Activated T-helper 9 cell treated with anti-CD3 and anti-CD28 coated beads, Interleukin-2, amount 50 U/mL, for 16 hours (primary cell): ENCODE results near the gene NUP205.

Experiments used
- DNase-seq: peaks from one replicate; pipeline ENCODE4 v3.0.0-alpha.2; 2020; ENCODE audit warnings: low read depth

NUP205 gene

DNA sequence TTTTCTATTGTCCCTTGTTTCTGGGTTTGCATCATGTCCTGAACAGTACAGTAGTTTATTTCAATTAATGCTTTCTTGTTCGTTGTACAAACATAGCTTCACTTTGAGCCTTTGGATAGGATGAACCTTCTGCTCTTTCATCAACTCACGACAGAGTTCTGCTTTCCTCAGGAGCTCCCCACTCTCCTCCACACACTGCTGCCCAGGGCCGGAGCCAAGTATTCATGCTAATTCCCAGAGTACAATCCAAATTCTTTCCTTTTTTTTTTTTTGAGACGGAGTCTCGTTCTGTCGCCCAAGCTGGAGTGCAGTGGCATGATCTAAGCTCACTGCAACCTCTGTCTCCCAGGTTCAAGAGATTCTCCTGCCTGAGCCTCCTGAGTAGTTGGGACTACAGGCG, 7.5 kb upstream of the NUP205 start:
- DNase-seq: no peak

DNA sequence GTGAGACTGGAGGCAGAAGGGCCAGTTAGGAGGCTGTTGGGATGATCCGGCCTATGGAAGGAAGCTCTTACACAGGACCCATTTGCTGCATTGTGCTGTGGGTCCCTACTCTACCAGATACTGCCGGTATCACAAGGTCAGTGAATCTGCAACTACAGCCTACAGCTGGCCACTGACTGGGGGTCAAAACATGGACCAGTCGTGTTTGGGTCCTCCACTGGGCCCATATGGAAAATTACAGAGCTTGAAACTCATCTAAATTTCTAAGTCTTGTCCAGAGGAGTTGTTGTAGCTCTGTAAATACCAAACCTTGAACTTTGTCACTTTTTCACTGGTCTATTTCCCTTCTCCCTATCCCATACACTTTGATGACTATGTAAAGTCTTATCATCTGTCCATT, 5.6 kb upstream of the NUP205 start:
- DNase-seq: no peak

DNA sequence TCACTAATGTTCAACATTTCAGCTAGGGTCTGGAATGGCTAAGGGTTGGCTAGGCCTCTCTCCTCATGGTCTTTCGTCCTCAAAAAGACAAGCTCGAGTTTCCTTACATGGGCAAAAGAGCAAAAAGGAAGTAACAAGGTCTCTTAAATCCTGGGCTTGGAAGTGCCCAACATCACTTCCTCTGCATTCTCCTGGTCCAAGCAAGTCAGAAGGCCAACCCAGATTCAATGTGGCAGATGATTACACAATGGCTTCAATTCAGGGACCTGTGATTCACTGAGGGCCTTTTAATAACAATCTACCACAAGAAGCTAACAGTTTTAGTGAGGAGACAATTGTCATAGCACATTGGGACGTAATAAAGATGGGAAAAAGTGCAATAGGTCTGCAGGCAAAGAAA, 4.4 kb upstream of the NUP205 start:
- no peak for DNase-seq

- peak; percentile 44 for DNase-seq
These were observed 635 bp downstream of the NUP205 start for GRCh38 chr7:135558337-135558767.

- DNase-seq: no peak
These were observed 1.2 kb downstream of the NUP205 start for GRCh38 chr7:135558881-135559280.

GRCh38 chr7:135560631-135561030, 2.9 kb downstream of the NUP205 start:
- DNase-seq: no peak

DNA sequence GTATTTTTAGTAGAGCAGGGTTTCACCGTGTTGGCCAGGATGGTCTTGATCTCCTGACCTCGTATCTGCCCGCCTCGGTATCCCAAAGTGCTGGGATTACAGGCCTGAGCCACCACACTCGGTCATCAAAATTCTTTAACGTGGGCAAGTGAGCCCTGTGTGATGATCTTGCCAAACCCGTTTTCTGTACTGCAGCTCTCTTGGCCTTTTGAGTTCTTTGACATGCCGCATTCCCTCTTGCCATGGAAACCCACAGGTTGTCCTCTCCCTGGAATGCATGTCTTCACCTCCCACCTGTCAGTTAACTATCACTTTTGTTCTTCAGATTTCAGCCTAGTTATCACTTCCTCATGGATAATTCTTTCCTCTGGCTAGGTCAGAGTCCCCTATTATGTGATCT, 5.0 kb downstream of the NUP205 start:
- no peak for DNase-seq

- DNase-seq: no peak
These were observed 14.1 kb downstream of the NUP205 start for GRCh38 chr7:135571834-135572233.

- DNase-seq: no peak
These were observed 15.8 kb downstream of the NUP205 start for GRCh38 chr7:135573541-135573940.

DNA sequence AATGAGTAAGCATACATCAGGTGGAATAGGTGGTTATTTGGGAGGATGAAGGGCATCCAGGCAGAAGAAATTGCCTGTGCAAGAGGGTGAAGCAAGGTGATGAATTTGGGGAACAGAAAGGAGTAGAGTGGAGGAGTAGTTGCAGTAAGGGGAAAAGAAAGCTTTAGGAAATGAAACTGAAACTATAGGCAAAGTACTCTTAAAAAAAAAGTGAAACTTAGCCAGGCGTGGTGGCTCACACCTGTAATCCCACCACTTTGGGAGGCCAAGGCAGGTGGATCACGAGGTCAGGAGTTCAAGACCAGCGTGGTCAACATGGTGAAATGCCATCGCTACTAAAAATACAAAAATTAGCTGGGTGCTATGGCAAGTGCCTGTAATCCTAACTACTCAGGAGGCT, 17.6 kb downstream of the NUP205 start:
- DNase-seq: no peak

DNA sequence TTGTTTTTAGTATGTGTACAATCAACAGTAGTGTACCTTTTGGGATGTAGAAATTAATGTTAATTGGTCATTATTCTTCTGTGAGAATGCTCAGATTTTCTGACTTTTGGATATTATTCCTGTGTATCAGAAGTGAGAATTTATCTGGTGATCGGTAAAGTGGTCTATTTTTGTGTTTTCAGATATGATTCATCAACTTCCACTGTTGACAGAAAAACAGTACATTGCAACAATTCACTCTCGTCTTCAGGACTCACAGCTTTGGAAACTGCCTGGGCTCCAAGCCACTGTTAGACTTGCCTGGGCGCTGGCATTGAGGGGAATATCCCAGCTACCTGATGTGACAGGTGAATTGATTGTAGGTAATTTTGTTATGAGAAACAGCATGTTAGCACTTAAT, 20.9 kb downstream of the NUP205 start:
- no peak for DNase-seq

DNA sequence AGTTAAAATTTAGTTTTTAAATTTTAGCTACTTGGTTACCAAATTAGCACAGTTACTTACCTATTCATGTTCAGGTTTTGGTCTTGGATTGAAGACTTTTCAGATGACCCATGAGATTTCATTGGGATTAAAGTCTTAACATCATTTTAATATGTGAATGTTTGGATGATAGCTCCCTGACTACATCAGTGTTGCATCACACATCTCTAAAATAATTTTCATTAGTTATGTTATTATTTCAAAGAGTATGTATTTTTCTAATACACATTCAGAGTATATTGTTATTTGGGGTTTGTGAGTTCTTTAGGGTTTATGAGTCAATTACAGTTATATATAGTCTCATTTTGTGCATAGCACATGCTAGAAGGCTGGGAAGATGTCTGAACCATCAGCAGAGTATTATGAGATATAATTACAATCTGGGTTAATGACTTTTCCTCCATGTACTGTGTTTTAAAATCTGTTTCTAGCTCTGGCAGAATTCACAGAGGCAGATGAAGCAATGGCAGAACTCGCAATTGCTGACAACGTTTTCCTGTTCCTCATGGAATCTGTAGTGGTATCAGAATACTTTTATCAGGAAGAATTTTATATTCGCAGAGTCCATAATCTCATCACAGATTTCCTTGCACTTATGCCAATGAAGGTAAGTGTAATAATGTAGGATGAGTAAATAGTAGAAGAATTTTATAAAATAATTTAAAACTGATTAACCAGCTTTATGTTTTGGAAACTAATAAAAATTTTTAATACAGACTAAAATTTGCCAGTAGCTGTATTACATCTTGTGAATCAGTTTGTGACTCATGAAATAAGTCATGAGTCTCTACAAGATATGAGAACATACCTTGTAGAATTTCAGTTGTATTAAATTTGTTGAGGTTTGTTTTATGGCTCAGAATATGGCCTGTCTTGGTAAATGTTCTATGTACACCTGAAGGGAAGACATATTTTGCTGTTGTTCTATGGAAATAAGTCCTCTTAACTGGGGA, 26.9 kb downstream of the NUP205 start:
- DNase-seq: no peak

GRCh38 chr7:135597181-135597925, 39.6 kb downstream of the NUP205 start:
- DNase-seq: no peak

DNA sequence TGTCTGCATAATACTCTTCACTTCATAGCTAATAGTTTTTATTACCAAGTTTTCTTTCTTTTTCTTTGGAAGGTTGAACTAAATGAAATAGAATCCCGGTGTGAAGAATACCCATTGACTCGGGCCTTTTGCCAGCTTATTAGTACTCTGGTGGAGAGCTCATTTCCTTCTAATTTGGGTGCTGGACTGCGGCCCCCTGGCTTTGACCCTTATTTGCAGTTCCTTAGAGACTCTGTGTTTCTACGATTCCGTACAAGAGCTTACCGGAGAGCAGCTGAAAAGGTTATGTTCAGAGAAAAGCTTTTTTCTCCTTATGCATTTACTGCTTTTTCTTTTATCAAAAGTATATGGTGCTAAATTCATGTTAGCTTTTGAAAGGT, 40.2 kb downstream of the NUP205 start:
- no peak for DNase-seq

GRCh38 chr7:135599471-135599870, 41.8 kb downstream of the NUP205 start:
- DNase-seq: no peak

- DNase-seq: no peak
These were observed 42.5 kb downstream of the NUP205 start for GRCh38 chr7:135600226-135600625.

DNA sequence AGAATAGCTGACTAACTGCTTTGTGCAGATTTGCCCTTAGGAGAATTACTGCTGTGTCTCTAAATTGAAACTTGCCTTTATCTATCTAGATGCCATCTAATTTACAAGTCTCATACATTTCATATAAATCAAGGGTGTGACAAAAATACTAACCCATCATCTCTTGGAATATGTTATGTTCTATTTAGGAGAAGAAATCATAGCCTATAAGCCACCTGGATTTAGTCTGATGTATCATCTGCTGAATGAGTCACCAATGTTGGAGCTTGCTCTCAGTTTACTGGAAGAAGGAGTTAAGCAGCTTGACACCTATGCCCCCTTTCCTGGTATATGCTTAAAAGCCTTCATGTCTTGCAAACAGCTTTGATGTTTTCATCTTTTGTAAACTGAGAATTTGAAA, 43.5 kb downstream of the NUP205 start:
- DNase-seq: no peak

DNA sequence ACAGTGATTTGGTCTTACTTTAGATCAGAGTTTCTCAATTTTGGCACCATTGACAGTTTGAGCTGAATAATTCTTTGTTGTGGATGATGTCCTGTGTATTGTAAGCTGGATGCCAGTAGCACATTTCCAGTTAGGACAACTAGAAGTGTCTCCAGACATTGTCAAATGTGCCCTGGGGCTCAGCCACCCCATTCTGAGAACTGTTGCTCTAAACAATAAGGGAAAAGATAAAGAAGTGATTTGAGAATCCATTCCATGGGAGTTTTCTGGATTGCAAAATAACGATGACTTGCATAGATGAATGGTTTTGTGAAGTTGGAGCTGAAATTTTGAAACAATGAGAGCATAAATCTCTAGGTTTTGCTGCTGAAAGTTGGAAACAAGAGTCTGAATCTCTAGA, 44.6 kb downstream of the NUP205 start:
- DNase-seq: no peak

DNA sequence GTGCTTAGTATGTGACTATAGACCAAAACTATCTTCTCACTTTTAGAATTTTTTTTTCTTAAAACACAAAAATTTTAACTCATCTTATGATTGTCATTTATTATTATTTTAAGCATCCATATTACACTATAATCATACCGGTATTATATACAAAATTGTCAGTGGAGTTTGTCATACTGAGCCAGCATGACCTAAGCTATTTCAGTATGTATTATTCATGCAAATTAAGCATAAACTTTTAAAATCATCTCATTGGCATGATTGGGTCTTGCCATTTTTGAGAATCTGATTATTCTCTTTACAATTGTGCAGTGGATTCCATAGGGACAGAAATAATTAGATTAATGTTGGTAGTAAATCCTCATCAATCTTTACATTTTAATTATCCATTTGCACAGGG, 58.4 kb downstream of the NUP205 start:
- no peak for DNase-seq

DNA sequence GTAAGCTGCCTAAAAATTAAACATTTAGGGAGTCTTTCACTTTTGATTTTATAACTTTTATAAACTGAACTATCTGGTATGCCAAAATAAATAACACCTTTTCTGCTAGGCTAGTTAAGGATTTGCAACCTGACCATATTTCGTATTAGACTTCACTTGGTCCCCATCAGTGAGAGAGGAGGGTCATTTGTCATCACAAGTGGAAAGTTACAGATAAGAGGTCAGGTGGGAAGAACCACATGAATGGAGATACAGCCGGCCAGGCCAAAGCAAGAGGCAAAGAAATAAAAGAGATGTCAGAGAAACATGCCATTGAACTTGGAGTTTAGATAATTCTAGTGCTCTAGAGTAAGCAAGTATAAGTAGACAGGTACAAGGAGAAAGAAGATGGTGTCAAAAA, 60.1 kb downstream of the NUP205 start:
- no peak for DNase-seq

DNA sequence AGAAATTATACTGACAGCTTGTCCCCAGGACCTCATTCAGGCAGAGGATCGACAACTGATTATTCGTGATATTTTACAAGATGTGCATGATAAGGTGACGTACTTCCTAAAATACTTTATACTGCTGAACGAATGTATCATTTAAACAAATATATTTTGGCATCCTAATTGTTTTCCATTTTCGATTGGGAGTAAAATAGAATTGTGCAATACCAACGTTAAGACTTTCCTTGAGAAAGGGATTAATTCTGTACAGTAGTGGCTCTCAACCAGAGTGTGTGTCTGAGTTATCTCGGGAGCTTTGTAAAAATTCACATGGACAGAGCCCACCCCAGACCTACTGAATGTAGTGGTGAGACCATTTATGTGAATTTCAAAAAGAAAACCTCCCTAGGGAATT, 60.8 kb downstream of the NUP205 start:
- no peak for DNase-seq

GRCh38 chr7:135620447-135620846, 62.7 kb downstream of the NUP205 start:
- DNase-seq: no peak
